GM10266 (cell line): ENCODE data around the gene CD82.
A peak's percentile ranks its signal among the peaks of the same experiment; 100 is the strongest.

ENCODE experiments used
- DNase-seq: peaks from one replicate; pipeline ENCODE4 v3.0.0; 2012; ENCODE audit errors: extremely low spot score
- TF ChIP-seq, protein P1 (sequence below): IDR thresholded peaks from 2 replicates; pipeline ENCODE4 v1.5.1; 2012; ENCODE audit warnings: mild to moderate bottlenecking, low read depth; ENCODE audit not compliant: control insufficient read depth, insufficient read depth; ENCODE audit errors: missing control alignments

Gene CD82, protein sequence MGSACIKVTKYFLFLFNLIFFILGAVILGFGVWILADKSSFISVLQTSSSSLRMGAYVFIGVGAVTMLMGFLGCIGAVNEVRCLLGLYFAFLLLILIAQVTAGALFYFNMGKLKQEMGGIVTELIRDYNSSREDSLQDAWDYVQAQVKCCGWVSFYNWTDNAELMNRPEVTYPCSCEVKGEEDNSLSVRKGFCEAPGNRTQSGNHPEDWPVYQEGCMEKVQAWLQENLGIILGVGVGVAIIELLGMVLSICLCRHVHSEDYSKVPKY

GRCh38 chr11:44565211-44565952, at the start of gene CD82:
TSS of gene CD82 (plus strand) at chr11:44565663. CDS start at chr11:44594663, 29,000 bp downstream.
- TF ChIP-seq, protein P1, sequence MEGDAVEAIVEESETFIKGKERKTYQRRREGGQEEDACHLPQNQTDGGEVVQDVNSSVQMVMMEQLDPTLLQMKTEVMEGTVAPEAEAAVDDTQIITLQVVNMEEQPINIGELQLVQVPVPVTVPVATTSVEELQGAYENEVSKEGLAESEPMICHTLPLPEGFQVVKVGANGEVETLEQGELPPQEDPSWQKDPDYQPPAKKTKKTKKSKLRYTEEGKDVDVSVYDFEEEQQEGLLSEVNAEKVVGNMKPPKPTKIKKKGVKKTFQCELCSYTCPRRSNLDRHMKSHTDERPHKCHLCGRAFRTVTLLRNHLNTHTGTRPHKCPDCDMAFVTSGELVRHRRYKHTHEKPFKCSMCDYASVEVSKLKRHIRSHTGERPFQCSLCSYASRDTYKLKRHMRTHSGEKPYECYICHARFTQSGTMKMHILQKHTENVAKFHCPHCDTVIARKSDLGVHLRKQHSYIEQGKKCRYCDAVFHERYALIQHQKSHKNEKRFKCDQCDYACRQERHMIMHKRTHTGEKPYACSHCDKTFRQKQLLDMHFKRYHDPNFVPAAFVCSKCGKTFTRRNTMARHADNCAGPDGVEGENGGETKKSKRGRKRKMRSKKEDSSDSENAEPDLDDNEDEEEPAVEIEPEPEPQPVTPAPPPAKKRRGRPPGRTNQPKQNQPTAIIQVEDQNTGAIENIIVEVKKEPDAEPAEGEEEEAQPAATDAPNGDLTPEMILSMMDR = no peak
- DNase-seq = peak; percentile 96

DNA sequence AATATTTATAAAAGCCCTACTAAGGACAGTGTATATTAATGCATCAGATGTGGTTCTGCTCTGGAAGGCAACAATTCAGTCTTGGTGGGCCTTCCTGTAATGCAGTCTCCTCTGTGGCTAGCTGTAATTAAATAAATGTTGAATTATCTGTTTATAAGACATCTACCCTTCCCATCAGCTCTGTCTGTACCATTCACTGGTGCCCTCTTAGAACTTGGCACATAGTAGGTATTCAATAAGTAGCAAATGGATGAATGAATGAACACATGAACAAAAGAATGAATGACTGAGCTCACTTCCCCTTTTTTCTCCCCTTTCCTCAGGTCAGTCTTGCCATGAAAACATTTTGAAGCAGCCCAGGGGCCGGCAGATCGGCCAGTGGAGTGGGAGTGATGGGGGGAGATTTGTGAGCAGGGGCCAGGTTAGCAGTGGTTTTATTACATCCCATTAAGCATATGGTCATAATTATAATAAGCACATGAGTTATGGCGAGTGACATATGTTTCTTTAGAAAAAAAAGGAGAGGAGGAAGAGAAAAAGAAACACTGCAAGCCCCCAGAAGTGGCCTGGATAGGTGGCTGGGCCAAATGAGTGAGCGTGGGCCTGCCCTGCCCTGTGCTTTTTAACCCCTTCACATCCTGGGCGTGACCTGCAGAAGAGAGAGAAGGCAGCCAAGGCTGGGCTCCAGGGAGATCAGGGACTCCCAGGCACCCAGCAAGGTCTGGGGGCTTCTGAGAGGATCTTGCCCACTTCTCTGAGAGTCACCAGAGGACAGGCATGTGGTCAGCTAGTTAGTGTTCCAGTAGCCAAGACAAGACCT, 48.6 kb upstream of the CD82 start:
- DNase-seq = no peak
- TF ChIP-seq, protein P1 = no peak

- TF ChIP-seq, protein P1 = no peak
- no peak for DNase-seq
These were observed 47.9 kb upstream of the CD82 start for GRCh38 chr11:44517541-44517940.

- TF ChIP-seq, protein P1 = no peak
These were observed 46.4 kb upstream of the CD82 start for GRCh38 chr11:44518968-44519550.

DNA sequence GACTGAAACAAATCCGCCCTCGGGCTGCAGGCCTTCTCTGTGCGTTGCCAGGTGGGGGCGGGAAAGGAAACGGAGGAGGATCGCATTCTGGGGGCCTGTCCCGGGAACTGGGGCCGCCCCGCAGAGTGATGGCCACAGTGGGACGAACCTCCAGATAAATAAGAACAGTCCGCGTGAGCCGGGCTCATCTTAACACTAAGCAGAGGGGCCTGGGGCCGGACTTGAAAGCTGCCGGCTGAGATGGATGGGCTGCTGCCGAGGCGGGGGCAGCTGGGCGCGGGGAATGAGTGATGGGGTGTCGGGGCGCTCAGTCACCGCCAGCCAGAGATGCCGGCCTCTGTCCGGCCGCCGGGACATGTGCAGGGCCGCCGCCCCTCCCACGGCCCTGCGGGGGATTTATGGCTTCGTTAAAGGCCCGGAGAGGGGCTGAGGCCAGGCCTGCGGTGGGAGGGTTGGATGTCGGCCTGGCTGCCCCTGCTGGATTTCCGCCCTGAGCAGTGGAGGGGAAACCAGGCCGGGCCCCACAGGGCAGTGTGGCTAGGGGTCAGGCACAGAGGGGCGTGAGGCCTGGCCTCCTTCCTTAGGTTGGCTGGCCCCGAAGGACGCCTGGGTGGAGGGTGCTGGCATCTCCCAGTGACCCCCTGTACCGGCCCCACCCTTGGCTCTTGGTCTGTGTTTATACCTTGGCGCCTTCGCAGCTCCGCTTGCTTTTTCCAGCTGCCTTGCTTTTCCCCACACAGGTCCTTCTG, 45.3 kb upstream of the CD82 start:
- DNase-seq = no peak
- TF ChIP-seq, protein P1 = no peak

More at GRCh38 chr11:44518968-44519550, 46.4 kb upstream of the CD82 start:
- no peak for DNase-seq

DNA sequence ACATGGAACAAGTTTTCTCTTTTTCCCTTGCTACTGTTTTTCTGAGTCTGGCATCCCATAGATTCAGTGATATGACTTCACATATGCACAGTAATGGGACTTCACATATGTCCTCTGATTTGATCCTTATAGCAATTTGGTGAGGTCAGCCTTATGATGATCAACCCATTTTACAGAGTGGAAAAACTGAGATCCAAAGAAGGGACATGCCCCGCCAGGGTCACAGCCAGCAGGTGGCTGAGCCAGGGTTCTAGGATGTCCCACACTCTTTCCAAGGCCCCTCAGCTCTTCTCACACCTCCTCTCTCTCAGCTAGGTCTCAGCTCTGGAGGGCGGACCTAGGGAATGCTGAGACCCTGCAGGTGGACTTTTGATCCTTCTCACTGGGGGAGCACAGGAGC, 44.3 kb upstream of the CD82 start:
- TF ChIP-seq, protein P1 = no peak
- no peak for DNase-seq
